Upper lobe of left lung (tissue), 6 donors: ENCODE results near the gene ARPP21. TPM values are rescaled to one million over a fixed set of nuclear protein-coding genes. Genes with fewer than 3 reads are reported as not detected.
A peak's percentile ranks its signal among the peaks of the same experiment; 100 is the strongest.

Experiments
- ATAC-seq, 2 donors: fragments of 200-7000 bp; cut with Tn5 transposase; one replicate each; pipeline ENCODE4 v1.9.1; 2022; ENCODE audit warnings: mild to moderate bottlenecking in 2 of 2, moderate library complexity in 2 of 2; ENCODE audit not compliant: low FRiP score in 2 of 2
- DNase-seq, 2 donors: peaks; one replicate each; pipeline ENCODE4 v3.0.0-alpha.2; 2019 to 2020
- H3K27ac ChIP-seq, 4 donors: fragments of 200-600 bp; sonication (generic); one replicate each; pipeline ENCODE4 v1.5.1; 2016 to 2019
- H3K27me3 ChIP-seq, 4 donors: fragments of 200-600 bp; sonication (generic); one replicate each; pipeline ENCODE4 v1.5.1; 2017 to 2019
- H3K36me3 ChIP-seq, 4 donors: fragments of 200-600 bp; sonication (generic); one replicate each; pipeline ENCODE4 v1.5.1; 2016 to 2019
- H3K4me1 ChIP-seq, 4 donors: fragments of 200-600 bp; sonication (generic); one replicate each; pipeline ENCODE4 v1.5.1; 2018 to 2019
- H3K4me3 ChIP-seq, 4 donors: fragments of 200-600 bp; sonication (generic); one replicate each; pipeline ENCODE4 v1.5.1; 2017 to 2019; ENCODE audit warnings: mild to moderate bottlenecking in 2 of 4, moderate library complexity in 1 of 4
- H3K9me3 ChIP-seq, 4 donors: fragments of 200-600 bp; sonication (generic); one replicate each; pipeline ENCODE4 v1.5.1; 2018 to 2019
- CTCF ChIP-seq, 6 experiments: fragments of 450-650 bp in 4 of 6; fragments of 200-600 bp in 2 of 6; sonication (generic) in 2 of 6; IDR thresholded peaks; one replicate each; pipeline ENCODE4 v1.5.1; 2016 to 2019; ENCODE audit warnings: antibody characterized with exemption in 6 of 6
- EP300 ChIP-seq, 4 donors: sonication (generic); formaldehyde crosslinking; IDR thresholded peaks; one replicate each; pipeline ENCODE4 v1.5.1; 2017; ENCODE audit warnings: antibody characterized with exemption in 4 of 4, control low read depth in 2 of 4
- POLR2A ChIP-seq, 4 donors: fragments of 450-650 bp; IDR thresholded peaks; one replicate each; pipeline ENCODE4 v1.5.1; 2016 to 2017; ENCODE audit warnings: antibody characterized with exemption in 4 of 4, mild to moderate bottlenecking in 2 of 4
- POLR2AphosphoS5 ChIP-seq, 2 donors: sonication (generic); formaldehyde crosslinking; IDR thresholded peaks; one replicate each; pipeline ENCODE4 v1.5.1; 2017; ENCODE audit warnings: antibody characterized with exemption in 2 of 2
- WGBS, 2 donors: methylation state at CpG; one replicate each; pipeline ENCODE4 v1.1.5; 2017 to 2018; 5-methylcytosine and 5-hydroxymethylcytosine counted together
- total RNA-seq, 6 donors: library from RNA; depleted of rRNA in 4 of 6; stranded (reverse); fragments of >200 nt in 4 of 6; gene quantifications; one replicate each; pipeline versions ENCODE4 v1.1.0 to v1.2.1, GENCODE V29; 2016 to 2021
- donor health status: DM: no; HTN: no; CAD: no; lungs with moderate emphysema.
- donor health status: DM: no; HTN: yes; CAD: no; lungs with severe emphysema.

ARPP21 gene
- total RNA-seq, 6 donors from 2014 or later: not detected

GRCh38 chr3:35663471-35663870, 24.1 kb downstream of the ARPP21 start:
- DNase-seq (no peak), ATAC-seq (peak in 1 of 2 donors; percentile 53)
- whole genome bisulfite sequencing, 2 donors: 72 to 81% methylated on average over 7 to 10 of the region's 10 CpGs
- Histone ChIP-seq H3K9me3 (no peaks in the 10 kb centered on the region), H3K27me3 (no peaks in the 10 kb centered on the region), H3K36me3 (no peaks in the 10 kb centered on the region), H3K4me3 (no peak overlapping the region), H3K27ac (no peak overlapping the region), H3K4me1 (no peaks in the 10 kb centered on the region)
- no peak for TF ChIP-seq POLR2A (IDR thresholded peaks at IDR 0.05)

- no peaks in the 10 kb centered on the region for H3K36me3 ChIP-seq
- ATAC-seq (peak in 1 of 2 donors; percentile 62), DNase-seq (peak; percentile 23 to 63)
- WGBS, 2 donors: 19 to 28% methylated on average over 9 to 14 of the region's 14 CpGs
- TF ChIP-seq POLR2AphosphoS5 (IDR thresholded peaks at IDR 0.05): no peak
- TF ChIP-seq CTCF (IDR thresholded peaks at IDR 0.05): no peak
- TF ChIP-seq POLR2A (IDR thresholded peaks at IDR 0.05): no peak
- TF ChIP-seq EP300 (IDR thresholded peaks at IDR 0.05): no peak
- no peaks in the 10 kb centered on the region for H3K27me3 ChIP-seq
- no peaks in the 10 kb centered on the region for H3K9me3 ChIP-seq
- no peak overlapping the region for H3K4me3 ChIP-seq
- no peak overlapping the region for H3K27ac ChIP-seq
- H3K4me1 ChIP-seq: no peaks in the 10 kb centered on the region
Observed at GRCh38 chr3:35664460-35664919, 25.2 kb downstream of the ARPP21 start.

DNA sequence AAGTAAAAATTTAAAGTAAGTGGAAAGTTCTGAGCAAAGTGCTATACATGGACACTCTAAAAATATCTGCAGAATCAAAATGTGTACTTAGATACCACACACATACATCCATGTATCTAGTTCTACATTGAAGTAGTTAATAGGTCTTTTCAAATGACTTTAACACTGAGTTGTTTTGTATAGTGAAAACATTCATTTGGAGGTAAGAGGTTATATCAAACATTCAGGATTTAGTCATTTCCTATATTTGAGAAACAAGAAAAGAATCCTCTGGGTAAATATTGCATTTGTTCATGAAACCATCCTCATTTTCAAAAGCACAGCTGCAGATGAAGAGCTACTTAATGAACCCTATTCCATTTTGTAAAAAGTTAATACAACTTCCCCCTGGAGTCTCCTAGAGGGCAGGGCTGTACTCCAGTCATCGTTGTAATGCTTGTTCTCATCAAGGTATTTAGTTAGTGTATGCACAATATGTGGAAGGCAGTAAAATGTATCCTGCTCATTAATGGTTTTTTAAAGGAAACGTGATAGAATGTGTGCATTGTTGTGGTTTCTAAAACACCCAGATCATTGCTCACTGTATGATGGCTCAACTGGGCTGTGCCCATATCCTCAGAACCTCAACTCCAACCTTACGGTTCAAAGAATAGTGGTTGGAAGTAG, 26.2 kb downstream of the ARPP21 start:
- Histone ChIP-seq H3K36me3 (no peaks in the 10 kb centered on the region), H3K27ac (no peak overlapping the region), H3K4me3 (no peak overlapping the region), H3K9me3 (no peaks in the 10 kb centered on the region), H3K27me3 (no peaks in the 10 kb centered on the region), H3K4me1 (no peaks in the 10 kb centered on the region)
- WGBS, 2 donors: 51 to 68% methylated on average over 3 of the region's 3 CpGs
- no peak for ATAC-seq
- DNase-seq: no peak
- TF ChIP-seq CTCF (IDR thresholded peaks at IDR 0.05) (no peak), EP300 (IDR thresholded peaks at IDR 0.05) (no peak), POLR2AphosphoS5 (IDR thresholded peaks at IDR 0.05) (no peak), POLR2A (IDR thresholded peaks at IDR 0.05) (no peak)

GRCh38 chr3:35666888-35667287, 27.6 kb downstream of the ARPP21 start:
- ATAC-seq (no peak), DNase-seq (no peak)
- Histone ChIP-seq H3K27me3 (no peaks in the 10 kb centered on the region), H3K36me3 (no peaks in the 10 kb centered on the region), H3K4me1 (no peaks in the 10 kb centered on the region), H3K4me3 (no peak overlapping the region), H3K9me3 (no peaks in the 10 kb centered on the region), H3K27ac (no peak overlapping the region)
- 91% methylated on average over 1 of the region's 1 CpG for WGBS, 2 donors
- TF ChIP-seq CTCF (IDR thresholded peaks at IDR 0.05): no peak

- H3K9me3 ChIP-seq: no peaks in the 10 kb centered on the region
- H3K27me3 ChIP-seq: no peaks in the 10 kb centered on the region
- no peak overlapping the region for H3K27ac ChIP-seq
- no peaks in the 10 kb centered on the region for H3K4me1 ChIP-seq
- H3K36me3 ChIP-seq: no peaks in the 10 kb centered on the region
- ATAC-seq (no peak), DNase-seq (no peak)
- TF ChIP-seq POLR2A (IDR thresholded peaks at IDR 0.05) (no peak), CTCF (IDR thresholded peaks at IDR 0.05) (no peak), EP300 (IDR thresholded peaks at IDR 0.05) (no peak), POLR2AphosphoS5 (IDR thresholded peaks at IDR 0.05) (no peak)
- WGBS, 2 donors: 86 to 89% methylated on average over 9 of the region's 9 CpGs
- H3K4me3 ChIP-seq: no peak overlapping the region
Observed at GRCh38 chr3:35670408-35670965, 31.2 kb downstream of the ARPP21 start.
